Neuronal stem cell (in vitro differentiated cells): ENCODE data around the gene COX17. TPM values are rescaled to one million over a fixed set of nuclear protein-coding genes. Genes with fewer than 3 reads are reported as not detected.

Experiments
- DNase-seq: peaks from one replicate; pipeline ENCODE4 v3.0.0-alpha.2; 2013; ENCODE audit warnings: low spot score
- H2AFZ ChIP-seq: one replicate; pipeline ENCODE4 v1.6.1; 2013; ENCODE audit warnings: mild to moderate bottlenecking, low read length, inconsistent platforms
- H2AK5ac ChIP-seq: 2 replicates; pipeline ENCODE4 v1.6.1; 2013; ENCODE audit warnings: low read depth, mild to moderate bottlenecking, inconsistent platforms, low read length, moderate library complexity, mixed read lengths
- H2BK120ac ChIP-seq: 2 replicates; pipeline ENCODE4 v1.6.1; 2013; ENCODE audit warnings: low read depth, mild to moderate bottlenecking, inconsistent platforms, low read length, moderate library complexity, mixed read lengths
- H2BK12ac ChIP-seq: one replicate; pipeline ENCODE4 v1.6.1; 2013; ENCODE audit warnings: low read length, inconsistent platforms
- H2BK15ac ChIP-seq: 2 replicates; pipeline ENCODE4 v1.6.1; 2013; ENCODE audit warnings: mild to moderate bottlenecking, low read length, inconsistent platforms, mixed read lengths
- H2BK5ac ChIP-seq: one replicate; pipeline ENCODE4 v1.6.1; 2013; ENCODE audit warnings: inconsistent platforms, mild to moderate bottlenecking, low read length, moderate library complexity
- H3K14ac ChIP-seq: one replicate; pipeline ENCODE4 v1.6.1; 2013; ENCODE audit warnings: low read length, inconsistent platforms
- H3K18ac ChIP-seq: 2 replicates; pipeline ENCODE4 v1.6.1; 2013; ENCODE audit warnings: low read length, inconsistent platforms
- H3K23ac ChIP-seq: 2 replicates; pipeline ENCODE4 v1.6.1; 2013; ENCODE audit warnings: low read depth, mild to moderate bottlenecking, mixed read lengths, low read length, inconsistent platforms; ENCODE audit not compliant: poor library complexity
- H3K27ac ChIP-seq: replicated peaks from 3 replicates; pipeline ENCODE4 v1.5.1; 2013; ENCODE audit warnings: low read length, inconsistent platforms
- H3K27me3 ChIP-seq, 3 experiments: 2 replicates each; pipeline ENCODE4 v1.6.1; 2013; ENCODE audit warnings: low read length in 3 of 3, mild to moderate bottlenecking in 2 of 3, inconsistent platforms in 1 of 3, low read depth in 1 of 3, mixed read lengths in 1 of 3, moderate library complexity in 1 of 3; ENCODE audit not compliant: control insufficient read depth in 3 of 3, insufficient read depth in 3 of 3
- H3K36me3 ChIP-seq, 2 donors: replicated peaks in 1 of 2; 2 replicates each; pipeline ENCODE4 v1.6.1; 2013; ENCODE audit warnings: low read length in 2 of 2; ENCODE audit not compliant: control insufficient read depth in 2 of 2, insufficient read depth in 2 of 2
- H3K4ac ChIP-seq: 2 replicates; pipeline ENCODE4 v1.6.1; 2013; ENCODE audit warnings: inconsistent platforms, mild to moderate bottlenecking, low read length, moderate library complexity
- H3K4me1 ChIP-seq, 2 donors: 1 replicate in 1 of 2; 2 replicates in 1 of 2; pipeline ENCODE4 v1.6.1; 2013; ENCODE audit warnings: low read length in 2 of 2, low read depth in 1 of 2; ENCODE audit not compliant: control insufficient read depth in 2 of 2, insufficient read depth in 1 of 2
- H3K4me2 ChIP-seq: one replicate; pipeline ENCODE4 v1.6.1; 2013; ENCODE audit warnings: mild to moderate bottlenecking, low read length, inconsistent platforms; ENCODE audit not compliant: insufficient read depth, poor library complexity, severe bottlenecking
- H3K4me3 ChIP-seq, 2 donors: 2 replicates each; pipeline ENCODE4 v1.5.1; 2013; ENCODE audit warnings: low read length in 2 of 2, mild to moderate bottlenecking in 2 of 2, inconsistent platforms in 1 of 2, moderate library complexity in 1 of 2
- H3K79me1 ChIP-seq: one replicate; pipeline ENCODE4 v1.6.1; 2013; ENCODE audit warnings: low read depth, mild to moderate bottlenecking, inconsistent platforms, low read length, moderate library complexity
- H3K9ac ChIP-seq: one replicate; pipeline ENCODE4 v1.6.1; 2013; ENCODE audit warnings: mild to moderate bottlenecking, low read depth, low read length, inconsistent platforms; ENCODE audit not compliant: poor library complexity
- H3K9me3 ChIP-seq, 2 donors: replicated peaks in 1 of 2; 2 replicates each; pipeline versions ENCODE3 to v1.6.1; 2013; ENCODE audit warnings: low read length in 2 of 2, mild to moderate bottlenecking in 2 of 2, inconsistent platforms in 1 of 2, low read depth in 1 of 2, mixed read lengths in 1 of 2, moderate library complexity in 1 of 2; ENCODE audit not compliant: control insufficient read depth in 2 of 2, insufficient read depth in 1 of 2
- H4K8ac ChIP-seq: one replicate; pipeline ENCODE4 v1.6.1; 2013; ENCODE audit warnings: low read depth, mild to moderate bottlenecking, inconsistent platforms, low read length, moderate library complexity
- H4K91ac ChIP-seq: one replicate; pipeline ENCODE4 v1.6.1; 2013; ENCODE audit warnings: low read length, low read depth, mild to moderate bottlenecking, inconsistent platforms; ENCODE audit not compliant: poor library complexity
- WGBS, 2 donors: extraction: QIAGEN DNeasy Blood & Tissue Kit; methylation state at CpG; one replicate each; pipeline ENCODE4 v1.1.7; 2013; ENCODE audit warnings: missing lambda C conversion rate in 2 of 2, mixed read lengths in 1 of 2; ENCODE audit not compliant: insufficient read length in 2 of 2, insufficient replicate concordance in 1 of 2; ENCODE audit errors: extremely low coverage in 2 of 2; 5-methylcytosine and 5-hydroxymethylcytosine counted together
- polyA plus RNA-seq, 2 experiments: library from polyadenylated mRNA; stranded (reverse); fragments of 200-250 nt; gene quantifications; one replicate each; pipeline ENCODE4 v1.2.3, GENCODE V29; 2013

The COX17 gene, protein sequence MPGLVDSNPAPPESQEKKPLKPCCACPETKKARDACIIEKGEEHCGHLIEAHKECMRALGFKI
- 121 TPM for polyA plus RNA-seq (2013, experiment 1 of 2)
- 117 TPM for polyA plus RNA-seq (2013, experiment 2 of 2)

DNA sequence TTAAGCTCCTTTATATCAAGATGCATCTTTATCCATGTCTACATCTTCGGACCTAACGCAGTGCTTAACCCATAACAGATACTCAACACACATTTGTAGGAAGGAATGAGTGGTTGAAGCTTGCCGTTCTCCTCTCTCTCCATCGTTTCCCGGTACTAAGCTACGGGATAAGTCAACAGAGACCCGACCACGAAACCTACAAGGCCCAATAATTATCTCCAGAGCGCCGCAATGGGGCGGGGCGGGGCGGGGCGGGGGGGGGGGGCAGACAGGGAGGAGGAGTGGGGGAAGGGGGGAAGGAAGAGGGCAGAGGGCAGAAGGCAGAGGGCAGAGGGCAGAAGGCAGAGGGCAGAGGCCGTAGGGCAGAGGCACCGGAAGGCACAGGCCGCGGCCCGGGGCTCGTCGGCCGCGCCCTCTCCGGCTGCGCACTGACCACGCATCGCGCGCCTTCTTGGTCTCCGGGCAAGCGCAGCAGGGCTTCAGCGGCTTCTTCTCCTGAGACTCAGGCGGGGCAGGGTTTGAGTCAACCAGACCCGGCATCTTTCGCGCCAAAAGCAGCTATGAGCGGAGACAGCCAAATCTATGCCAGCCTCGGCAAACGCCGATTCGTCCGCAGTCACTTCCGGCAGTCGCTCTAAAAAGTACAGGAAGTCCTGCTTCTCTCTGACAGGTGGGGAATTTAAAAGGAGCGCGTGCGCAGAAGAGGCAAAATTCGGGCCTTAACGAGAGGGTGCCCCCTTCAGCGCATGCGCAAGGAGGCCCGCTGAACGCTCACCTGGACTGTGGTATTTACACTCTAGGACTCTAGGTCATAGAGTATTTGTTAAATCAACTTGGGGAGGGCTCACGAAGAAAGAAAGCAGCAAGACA lies at the start of gene COX17:
COX17 (minus strand) TSS at position 636 of the 870 bp plus-strand sequence; CDS start at position 540, 96 bp downstream.
- Histone ChIP-seq H2AK5ac (no peak within 1 kb of the TSS), H3K27me3 (no peaks in the 10 kb centered on the region), H3K4me3 (peak within 1 kb of the TSS; percentile 95), H2BK15ac (no peak within 1 kb of the TSS), H3K27ac (peak within 1 kb of the TSS; percentile 70), H3K9ac (no peak within 1 kb of the TSS), H3K79me1 (no peaks in the 10 kb centered on the region), H3K9me3 (no peaks in the 10 kb centered on the region), H2BK120ac (no peak within 1 kb of the TSS), H3K4me2 (peak within 1 kb of the TSS; percentile 46), H3K4me1 (peaks cover 2 to 5% of the 10 kb centered on the region in 2 donors), H3K23ac (no peak within 1 kb of the TSS), H3K4ac (no peak within 1 kb of the TSS), H3K36me3 (peaks cover 10 to 35% of the 10 kb centered on the region in 2 donors), H2BK5ac (no peak within 1 kb of the TSS), H2AFZ (peak within 1 kb of the TSS; percentile 90), H3K14ac (no peak within 1 kb of the TSS), H2BK12ac (no peak within 1 kb of the TSS), H3K18ac (peak within 1 kb of the TSS; percentile 48), H4K91ac (no peak within 1 kb of the TSS), H4K8ac (no peak within 1 kb of the TSS)
- peak; percentile 81 for DNase-seq
- no CpG with 5 or more reads among the region's 54 CpGs for WGBS, 2 donors

DNA sequence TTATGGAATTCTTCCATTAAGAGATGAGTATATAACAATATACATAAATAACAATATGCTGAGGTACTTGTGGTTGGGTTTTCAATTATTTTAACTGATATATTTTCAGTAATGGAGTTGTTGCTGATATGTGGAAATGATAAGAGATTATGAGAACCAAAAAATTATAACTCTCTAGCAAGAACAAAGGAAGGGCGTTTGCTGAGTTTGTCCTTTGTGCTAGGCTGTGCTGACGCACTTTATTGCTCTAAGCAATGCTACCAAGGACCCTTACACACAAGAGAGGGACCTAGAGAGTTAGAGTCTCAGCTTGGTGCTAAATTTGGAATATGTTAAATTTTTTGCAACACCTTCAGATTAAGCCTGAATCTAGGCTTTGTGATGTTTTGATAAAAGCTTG lies 49.7 kb upstream of the COX17 start:
- Histone ChIP-seq H3K4me3 (no peak overlapping the region), H2BK15ac (no peak overlapping the region), H3K23ac (no peak overlapping the region), H3K14ac (no peak overlapping the region), H3K4ac (no peak overlapping the region), H2BK12ac (no peak overlapping the region), H3K4me2 (no peak overlapping the region), H4K91ac (no peak overlapping the region), H2BK5ac (no peak overlapping the region), H3K27me3 (no peaks in the 10 kb centered on the region), H2AK5ac (no peak overlapping the region), H3K79me1 (no peaks in the 10 kb centered on the region), H3K9ac (no peak overlapping the region), H4K8ac (no peak overlapping the region), H2BK120ac (no peak overlapping the region), H3K36me3 (peaks cover 0 to 2% of the 10 kb centered on the region in 2 donors), H3K27ac (no peak overlapping the region), H3K9me3 (no peaks in the 10 kb centered on the region), H3K18ac (no peak overlapping the region), H3K4me1 (peaks cover 3 to 7% of the 10 kb centered on the region in 2 donors), H2AFZ (no peak overlapping the region)
- no CpG with 5 or more reads among the region's 2 CpGs for WGBS, 2 donors
- no peak for DNase-seq

DNA sequence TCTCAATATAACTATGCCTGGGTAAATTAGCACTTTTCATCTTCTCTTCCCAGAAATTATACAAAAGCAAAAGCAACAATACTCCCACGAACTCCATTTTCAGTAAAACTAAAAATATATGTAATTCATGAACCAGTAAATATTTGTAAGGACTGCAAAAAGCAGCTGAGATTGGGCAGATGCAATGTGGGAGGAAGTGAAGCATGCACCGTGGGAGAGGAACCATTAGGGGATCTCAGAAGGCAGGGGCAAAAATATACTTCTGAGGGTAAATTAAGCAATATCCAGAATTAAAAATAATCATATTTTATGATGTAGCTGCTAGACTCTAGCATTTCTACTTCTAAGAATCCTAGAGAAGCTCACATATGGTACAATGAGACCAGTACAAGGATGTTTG lies 45.8 kb upstream of the COX17 start:
- no peaks in the 10 kb centered on the region for H3K4me1 ChIP-seq
- no peaks in the 10 kb centered on the region for H3K9me3 ChIP-seq
- no peak overlapping the region for H2BK5ac ChIP-seq
- H2BK120ac ChIP-seq: no peak overlapping the region
- H2BK15ac ChIP-seq: no peak overlapping the region
- H2AK5ac ChIP-seq: no peak overlapping the region
- peaks cover under 1 to 3% of the 10 kb centered on the region in 2 donors for H3K36me3 ChIP-seq
- no peak overlapping the region for H3K4me3 ChIP-seq
- H3K4me2 ChIP-seq: no peak overlapping the region
- H3K14ac ChIP-seq: no peak overlapping the region
- H4K8ac ChIP-seq: no peak overlapping the region
- H2BK12ac ChIP-seq: no peak overlapping the region
- no peak overlapping the region for H3K23ac ChIP-seq
- no peaks in the 10 kb centered on the region for H3K27me3 ChIP-seq
- no CpG with 5 or more reads among the region's 2 CpGs for WGBS, 2 donors
- H3K18ac ChIP-seq: no peak overlapping the region
- no peak overlapping the region for H4K91ac ChIP-seq
- H3K79me1 ChIP-seq: no peaks in the 10 kb centered on the region
- H3K4ac ChIP-seq: no peak overlapping the region
- no peak overlapping the region for H2AFZ ChIP-seq
- no peak overlapping the region for H3K9ac ChIP-seq
- H3K27ac ChIP-seq: no peak overlapping the region
- no peak for DNase-seq

DNA sequence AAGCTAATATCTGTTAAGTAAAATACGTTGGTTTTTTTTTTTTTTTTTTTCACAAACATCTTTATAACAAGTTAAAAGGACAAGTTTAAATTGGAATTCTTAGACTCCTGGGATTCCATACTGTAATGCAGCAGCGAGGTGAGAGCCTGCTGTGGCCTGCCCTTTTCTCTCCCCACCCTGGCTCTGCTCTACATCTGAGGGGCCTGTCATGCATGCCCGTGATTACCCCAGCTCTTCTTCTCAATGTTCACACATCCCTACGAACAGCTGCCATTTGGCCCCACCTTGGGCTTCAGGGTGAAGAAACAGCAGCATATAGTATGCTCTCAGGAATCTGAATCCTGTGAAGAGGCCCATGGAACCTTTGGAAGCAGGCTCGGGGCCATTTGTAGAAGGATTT lies 40.3 kb upstream of the COX17 start:
- Histone ChIP-seq H2BK15ac (no peak overlapping the region), H3K14ac (no peak overlapping the region), H4K91ac (no peak overlapping the region), H3K9ac (no peak overlapping the region), H3K4me1 (no peaks in the 10 kb centered on the region), H2AFZ (no peak overlapping the region), H3K4ac (no peak overlapping the region), H3K27me3 (peaks cover 0 to 2% (median 0%) of the 10 kb centered on the region in 3 experiments), H3K36me3 (peaks cover 6 to 32% of the 10 kb centered on the region in 2 donors), H3K18ac (no peak overlapping the region), H2BK12ac (no peak overlapping the region), H3K4me3 (no peak overlapping the region), H2BK120ac (no peak overlapping the region), H3K9me3 (no peaks in the 10 kb centered on the region), H3K27ac (no peak overlapping the region), H2AK5ac (no peak overlapping the region), H3K23ac (no peak overlapping the region), H4K8ac (no peak overlapping the region), H3K79me1 (no peaks in the 10 kb centered on the region), H2BK5ac (no peak overlapping the region), H3K4me2 (no peak overlapping the region)
- WGBS, 2 donors: no CpG with 5 or more reads among the region's 5 CpGs
- DNase-seq: no peak
